ENCODE measurements around the gene MMADHC.

The MMADHC gene

GRCh38 chr2:149587220-149587949 lies at the start of gene MMADHC:
TSS of gene MMADHC (minus strand) at chr2:149587775. CDS start at chr2:149587097, 678 bp downstream.
- DNase-seq = peak; percentile 53 to 95 (median 86)

- no peak for DNase-seq
Observed at GRCh38 chr2:149634103-149634502, 46.5 kb upstream of the MMADHC start.

GRCh38 chr2:149630445-149630844 lies 42.9 kb upstream of the MMADHC start:
- no peak for DNase-seq

GRCh38 chr2:149629026-149629425 lies 41.5 kb upstream of the MMADHC start:
- DNase-seq = no peak

GRCh38 chr2:149627111-149627801 lies 39.7 kb upstream of the MMADHC start:
- no peak for DNase-seq

GRCh38 chr2:149625671-149626070 lies 38.1 kb upstream of the MMADHC start:
- DNase-seq = no peak

GRCh38 chr2:149625271-149625670 lies 37.7 kb upstream of the MMADHC start:
- no peak for DNase-seq

- DNase-seq = no peak
Observed at GRCh38 chr2:149622343-149622742, 34.8 kb upstream of the MMADHC start.

- no peak for DNase-seq
Observed at GRCh38 chr2:149617476-149617875, 29.9 kb upstream of the MMADHC start.

GRCh38 chr2:149616681-149617456 lies 29.3 kb upstream of the MMADHC start:
- DNase-seq = no peak

GRCh38 chr2:149613704-149614103 lies 26.1 kb upstream of the MMADHC start:
- DNase-seq = no peak

- no peak for DNase-seq
Observed at GRCh38 chr2:149612122-149612521, 24.5 kb upstream of the MMADHC start.

GRCh38 chr2:149611100-149611820 lies 23.7 kb upstream of the MMADHC start:
- DNase-seq = no peak

- no peak for DNase-seq
Observed at GRCh38 chr2:149606251-149606811, 18.8 kb upstream of the MMADHC start.

GRCh38 chr2:149603248-149603647 lies 15.7 kb upstream of the MMADHC start:
- DNase-seq = no peak

GRCh38 chr2:149601141-149601796 lies 13.7 kb upstream of the MMADHC start:
- no peak for DNase-seq

- DNase-seq = peak in 30 of 51 donors; percentile 1 to 70 (median 9)
Observed at GRCh38 chr2:149597668-149598326, 10.2 kb upstream of the MMADHC start.

GRCh38 chr2:149597050-149597667 lies 9.6 kb upstream of the MMADHC start:
- DNase-seq = no peak

- DNase-seq = no peak
Observed at GRCh38 chr2:149596471-149596870, 8.9 kb upstream of the MMADHC start.

All from hypothalamus (tissue), 51 donors.